Keratinocyte (primary cell): Measurements from ENCODE around the gene TSPOAP1. TPM values are rescaled to one million over a fixed set of nuclear protein-coding genes. Genes with fewer than 3 reads are reported as not detected.

Experiments
- DNase-seq: peaks from one replicate; pipeline ENCODE4 v3.0.0-alpha.2; 2011; ENCODE audit warnings: low read depth, missing footprints, low spot score
- FAIRE-seq: peaks from 2 replicates; lab custom pipeline; 2011; peaks lifted over from hg19 to GRCh38; lab: Jason Lieb, UNC
- H2AFZ ChIP-seq: 2 replicates; pipeline ENCODE4 v1.6.0; 2012; ENCODE audit warnings: low read length, control low read depth, inconsistent platforms; ENCODE audit not compliant: control insufficient read depth
- H3K27ac ChIP-seq: 2 replicates; pipeline ENCODE4 v1.5.1; 2011; ENCODE audit warnings: low read length; ENCODE audit not compliant: control insufficient read depth, insufficient read depth
- H3K27me3 ChIP-seq: 3 replicates; pipeline ENCODE4 v1.6.0; 2011; ENCODE audit warnings: low read length; ENCODE audit not compliant: control insufficient read depth, insufficient read depth; ENCODE audit errors: extremely low read depth
- H3K36me3 ChIP-seq, 2 experiments: 2 replicates in 1 of 2; 3 replicates in 1 of 2; pipeline ENCODE4 v1.5.1; 2011; ENCODE audit warnings: low read length in 2 of 2, mild to moderate bottlenecking in 1 of 2; ENCODE audit not compliant: control insufficient read depth in 2 of 2, insufficient read depth in 2 of 2; ENCODE audit errors: extremely low read depth in 1 of 2
- H3K4me1 ChIP-seq: 3 replicates; pipeline ENCODE4 v1.5.1; 2011; ENCODE audit warnings: low read length; ENCODE audit not compliant: control insufficient read depth, insufficient read depth; ENCODE audit errors: extremely low read depth
- H3K4me2 ChIP-seq: 3 replicates; pipeline ENCODE4 v1.6.0; 2011; ENCODE audit warnings: low read depth, low read length; ENCODE audit not compliant: control insufficient read depth, insufficient read depth; ENCODE audit errors: extremely low read depth
- H3K4me3 ChIP-seq, 3 experiments: fragments of 200-600 bp in 1 of 3; sonication (generic) in 1 of 3; 2 replicates in 2 of 3; 3 replicates in 1 of 3; pipeline ENCODE4 v1.5.1; 2011 to 2016; ENCODE audit warnings: low read length in 3 of 3, mild to moderate bottlenecking in 3 of 3, control low read depth in 2 of 3, inconsistent platforms in 1 of 3, low read depth in 1 of 3, mixed read lengths in 1 of 3, mixed run types in 1 of 3, moderate library complexity in 1 of 3; ENCODE audit not compliant: control insufficient read depth in 2 of 3, insufficient read depth in 2 of 3; ENCODE audit errors: extremely low read depth in 1 of 3
- H3K79me2 ChIP-seq: 2 replicates; pipeline ENCODE4 v1.6.0; 2012; ENCODE audit warnings: low read length; ENCODE audit not compliant: control insufficient read depth, insufficient read depth
- H3K9ac ChIP-seq: 3 replicates; pipeline ENCODE4 v1.6.0; 2011; ENCODE audit warnings: low read length; ENCODE audit not compliant: control insufficient read depth, insufficient read depth; ENCODE audit errors: extremely low read depth
- H3K9me1 ChIP-seq: 3 replicates; pipeline ENCODE4 v1.6.0; 2011; ENCODE audit warnings: low read length; ENCODE audit not compliant: control insufficient read depth, insufficient read depth; ENCODE audit errors: extremely low read depth
- H3K9me3 ChIP-seq: 2 replicates; pipeline ENCODE4 v1.5.1; 2012; ENCODE audit warnings: low read depth, low read length; ENCODE audit not compliant: control insufficient read depth
- H4K20me1 ChIP-seq: 3 replicates; pipeline ENCODE4 v1.6.0; 2011; ENCODE audit warnings: low read length; ENCODE audit not compliant: control insufficient read depth, insufficient read depth; ENCODE audit errors: extremely low read depth
- EZH2 ChIP-seq: IDR thresholded peaks from one replicate; pipeline ENCODE4 v1.6.1; 2012; ENCODE audit warnings: inconsistent platforms, mild to moderate bottlenecking, low read length, moderate library complexity
- dilution Hi-C: fragments of 300-500 bp; cut with MboI; formaldehyde crosslinking; loops from one replicate; pipeline ENCODE4 v1.7.0; 2020; ENCODE audit warnings: low sequenced_read_pairs; ENCODE audit not compliant: extremely low pct_ligation_motif_present
- polyA plus RNA-seq, 5 experiments: library from polyadenylated mRNA; depleted of rRNA in 3 of 5; stranded (reverse) in 3 of 5; stranded (forward) in 1 of 5; unstranded in 1 of 5; fragments of >200 nt; gene quantifications; 1 replicate in 1 of 5; 2 replicates in 3 of 5; 3 replicates in 1 of 5; pipeline versions ENCODE4 v1.2.1 to v1.2.3, GENCODE V29; 2011 to 2012; ENCODE audit warnings: missing spikeins in 2 of 5, low read depth in 1 of 5, low replicate concordance in 1 of 5
- TF ChIP-seq, protein P1 (sequence below), 3 experiments: IDR thresholded peaks in 1 of 3; conservative IDR thresholded peaks in 1 of 3; optimal IDR thresholded peaks in 1 of 3; 2 replicates in 2 of 3; 3 replicates in 1 of 3; pipeline versions ENCODE3 to v1.5.1; 2011; ENCODE audit warnings: low read length in 3 of 3, mild to moderate bottlenecking in 3 of 3, moderate library complexity in 2 of 3, control low read depth in 1 of 3, inconsistent platforms in 1 of 3; ENCODE audit not compliant: insufficient read depth in 2 of 3; ENCODE audit errors: extremely low read depth in 1 of 3

The TSPOAP1 gene
- polyA plus RNA-seq, 1 donor (not counting 4 experiments of a cell fraction or from before 2014, with no cell fraction given) = 0.04 TPM

- dilution Hi-C loops = no loop called here
- no peak overlapping the region for H3K4me3 ChIP-seq
- H3K9me3 ChIP-seq = no peaks in the 10 kb centered on the region
- no peak overlapping the region for H3K9ac ChIP-seq
- H3K9me1 ChIP-seq = peaks cover under 1% of the 10 kb centered on the region
- H3K27me3 ChIP-seq = no peaks in the 10 kb centered on the region
- peaks cover 2% of the 10 kb centered on the region for H4K20me1 ChIP-seq
- H3K79me2 ChIP-seq = peaks cover 27% of the 10 kb centered on the region
- no peak overlapping the region for H3K27ac ChIP-seq
- H3K4me1 ChIP-seq = peaks cover 9% of the 10 kb centered on the region
- H3K4me2 ChIP-seq = no peak overlapping the region
- no peak for FAIRE-seq
- H3K36me3 ChIP-seq = peaks cover 17 to 18% of the 10 kb centered on the region in 2 experiments
- TF ChIP-seq EZH2 = no peak
- TF ChIP-seq, protein P1, sequence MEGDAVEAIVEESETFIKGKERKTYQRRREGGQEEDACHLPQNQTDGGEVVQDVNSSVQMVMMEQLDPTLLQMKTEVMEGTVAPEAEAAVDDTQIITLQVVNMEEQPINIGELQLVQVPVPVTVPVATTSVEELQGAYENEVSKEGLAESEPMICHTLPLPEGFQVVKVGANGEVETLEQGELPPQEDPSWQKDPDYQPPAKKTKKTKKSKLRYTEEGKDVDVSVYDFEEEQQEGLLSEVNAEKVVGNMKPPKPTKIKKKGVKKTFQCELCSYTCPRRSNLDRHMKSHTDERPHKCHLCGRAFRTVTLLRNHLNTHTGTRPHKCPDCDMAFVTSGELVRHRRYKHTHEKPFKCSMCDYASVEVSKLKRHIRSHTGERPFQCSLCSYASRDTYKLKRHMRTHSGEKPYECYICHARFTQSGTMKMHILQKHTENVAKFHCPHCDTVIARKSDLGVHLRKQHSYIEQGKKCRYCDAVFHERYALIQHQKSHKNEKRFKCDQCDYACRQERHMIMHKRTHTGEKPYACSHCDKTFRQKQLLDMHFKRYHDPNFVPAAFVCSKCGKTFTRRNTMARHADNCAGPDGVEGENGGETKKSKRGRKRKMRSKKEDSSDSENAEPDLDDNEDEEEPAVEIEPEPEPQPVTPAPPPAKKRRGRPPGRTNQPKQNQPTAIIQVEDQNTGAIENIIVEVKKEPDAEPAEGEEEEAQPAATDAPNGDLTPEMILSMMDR (optimal IDR thresholded peaks at IDR 0.05 in 1 of 3, IDR thresholded peaks at IDR 0.05 in 1 of 3, conservative IDR thresholded peaks at IDR 0.05 in 1 of 3; ENCODE audit: extremely low read depth in 1 of 3, insufficient read depth in 2 of 3, low read length in 3 of 3) = no peak
- H2AFZ ChIP-seq = no peak overlapping the region
- no peak for DNase-seq
These were observed 42.1 kb upstream of the TSPOAP1 start for GRCh38 chr17:58370716-58371115.

DNA sequence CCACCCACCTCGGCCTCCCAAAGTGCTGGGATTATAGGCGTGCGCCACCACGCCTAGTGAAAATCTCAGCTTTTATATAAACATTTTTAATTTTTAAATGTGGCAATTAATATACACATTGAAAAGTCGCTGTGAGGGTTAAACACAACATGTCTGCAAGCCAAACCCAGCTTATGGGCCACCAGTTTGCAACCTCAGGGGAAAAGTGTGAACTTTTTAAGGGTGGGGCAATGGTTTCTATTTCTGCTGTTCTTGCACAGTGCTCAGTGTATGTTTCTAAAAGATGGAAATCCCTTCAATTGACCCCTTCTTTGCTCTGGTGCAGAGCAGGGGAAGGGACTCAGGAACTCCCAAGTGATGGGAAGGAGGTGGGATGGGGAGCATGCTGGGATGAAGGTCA lies 41.7 kb upstream of the TSPOAP1 start:
- Histone ChIP-seq H3K9me3 (no peaks in the 10 kb centered on the region), H3K27me3 (no peaks in the 10 kb centered on the region), H3K36me3 (peaks cover 17 to 23% of the 10 kb centered on the region in 2 experiments), H3K9me1 (no peaks in the 10 kb centered on the region), H3K4me1 (peaks cover 13% of the 10 kb centered on the region), H3K79me2 (peaks cover 24% of the 10 kb centered on the region), H3K9ac (no peak overlapping the region), H3K27ac (no peak overlapping the region), H4K20me1 (peaks cover 2% of the 10 kb centered on the region), H3K4me3 (no peak overlapping the region), H3K4me2 (no peak overlapping the region), H2AFZ (no peak overlapping the region)
- DNase-seq (no peak), FAIRE-seq (no peak)
- TF ChIP-seq EZH2 = no peak
- TF ChIP-seq, protein P1 (optimal IDR thresholded peaks at IDR 0.05 in 1 of 3, IDR thresholded peaks at IDR 0.05 in 1 of 3, conservative IDR thresholded peaks at IDR 0.05 in 1 of 3; ENCODE audit: extremely low read depth in 1 of 3, insufficient read depth in 2 of 3, low read length in 3 of 3) = no peak
- dilution Hi-C loops = no loop called here
